Measurements from ENCODE around the gene CLDN7. TPM values are rescaled to one million over a fixed set of nuclear protein-coding genes. Genes with fewer than 3 reads are reported as not detected.
A peak's percentile ranks its signal among the peaks of the same experiment; 100 is the strongest.

CLDN7 gene
- total RNA-seq, 4 donors from 2014 or later: 1.4 to 16.9 (median 4.7) TPM; not detected in 1

DNA sequence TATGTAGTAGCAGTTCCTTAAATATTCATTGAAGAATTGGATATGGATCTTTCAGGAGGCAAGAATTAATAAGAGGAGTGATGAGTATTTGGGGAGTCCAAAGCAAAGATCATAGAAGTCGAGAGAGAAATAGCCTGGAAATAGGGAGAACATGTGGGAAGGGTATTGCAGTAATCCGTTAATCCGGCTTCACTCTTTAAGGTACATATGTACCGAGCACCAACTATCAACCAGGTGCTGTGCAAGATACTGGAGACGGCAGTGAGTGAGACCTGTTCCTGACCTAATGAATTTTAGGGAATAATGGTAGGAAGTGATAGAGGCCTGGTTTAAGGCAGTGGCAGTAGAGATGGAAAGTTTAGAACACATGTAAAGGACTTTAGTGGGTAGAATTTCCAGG, 9.2 kb downstream of the CLDN7 start:
- TF ChIP-seq, protein P1, sequence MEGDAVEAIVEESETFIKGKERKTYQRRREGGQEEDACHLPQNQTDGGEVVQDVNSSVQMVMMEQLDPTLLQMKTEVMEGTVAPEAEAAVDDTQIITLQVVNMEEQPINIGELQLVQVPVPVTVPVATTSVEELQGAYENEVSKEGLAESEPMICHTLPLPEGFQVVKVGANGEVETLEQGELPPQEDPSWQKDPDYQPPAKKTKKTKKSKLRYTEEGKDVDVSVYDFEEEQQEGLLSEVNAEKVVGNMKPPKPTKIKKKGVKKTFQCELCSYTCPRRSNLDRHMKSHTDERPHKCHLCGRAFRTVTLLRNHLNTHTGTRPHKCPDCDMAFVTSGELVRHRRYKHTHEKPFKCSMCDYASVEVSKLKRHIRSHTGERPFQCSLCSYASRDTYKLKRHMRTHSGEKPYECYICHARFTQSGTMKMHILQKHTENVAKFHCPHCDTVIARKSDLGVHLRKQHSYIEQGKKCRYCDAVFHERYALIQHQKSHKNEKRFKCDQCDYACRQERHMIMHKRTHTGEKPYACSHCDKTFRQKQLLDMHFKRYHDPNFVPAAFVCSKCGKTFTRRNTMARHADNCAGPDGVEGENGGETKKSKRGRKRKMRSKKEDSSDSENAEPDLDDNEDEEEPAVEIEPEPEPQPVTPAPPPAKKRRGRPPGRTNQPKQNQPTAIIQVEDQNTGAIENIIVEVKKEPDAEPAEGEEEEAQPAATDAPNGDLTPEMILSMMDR (IDR thresholded peaks at IDR 0.05): no peak
- no peak for TF ChIP-seq POLR2A (IDR thresholded peaks at IDR 0.05)
- no peak for TF ChIP-seq EP300 (IDR thresholded peaks at IDR 0.05)
- no peak for TF ChIP-seq POLR2AphosphoS5 (IDR thresholded peaks at IDR 0.05)
- ATAC-seq: no peak
- peaks cover 5 to 43% (median 27%) of the 10 kb centered on the region in 3 donors for H3K4me1 ChIP-seq
- peak overlapping the region; percentile 90 to 98 (median 94) for H3K27ac ChIP-seq
- H3K36me3 ChIP-seq: peaks cover 0 to 41% of the 10 kb centered on the region in 2 donors
- no peaks in the 10 kb centered on the region for H3K9me3 ChIP-seq
- peak overlapping the region; percentile 79 to 94 for H3K4me3 ChIP-seq
- 67 to 78% methylated on average over 5 of the region's 5 CpGs for WGBS, 2 donors (ENCODE audit: low coverage in 1 of 2)
- no peaks in the 10 kb centered on the region for H3K27me3 ChIP-seq

DNA sequence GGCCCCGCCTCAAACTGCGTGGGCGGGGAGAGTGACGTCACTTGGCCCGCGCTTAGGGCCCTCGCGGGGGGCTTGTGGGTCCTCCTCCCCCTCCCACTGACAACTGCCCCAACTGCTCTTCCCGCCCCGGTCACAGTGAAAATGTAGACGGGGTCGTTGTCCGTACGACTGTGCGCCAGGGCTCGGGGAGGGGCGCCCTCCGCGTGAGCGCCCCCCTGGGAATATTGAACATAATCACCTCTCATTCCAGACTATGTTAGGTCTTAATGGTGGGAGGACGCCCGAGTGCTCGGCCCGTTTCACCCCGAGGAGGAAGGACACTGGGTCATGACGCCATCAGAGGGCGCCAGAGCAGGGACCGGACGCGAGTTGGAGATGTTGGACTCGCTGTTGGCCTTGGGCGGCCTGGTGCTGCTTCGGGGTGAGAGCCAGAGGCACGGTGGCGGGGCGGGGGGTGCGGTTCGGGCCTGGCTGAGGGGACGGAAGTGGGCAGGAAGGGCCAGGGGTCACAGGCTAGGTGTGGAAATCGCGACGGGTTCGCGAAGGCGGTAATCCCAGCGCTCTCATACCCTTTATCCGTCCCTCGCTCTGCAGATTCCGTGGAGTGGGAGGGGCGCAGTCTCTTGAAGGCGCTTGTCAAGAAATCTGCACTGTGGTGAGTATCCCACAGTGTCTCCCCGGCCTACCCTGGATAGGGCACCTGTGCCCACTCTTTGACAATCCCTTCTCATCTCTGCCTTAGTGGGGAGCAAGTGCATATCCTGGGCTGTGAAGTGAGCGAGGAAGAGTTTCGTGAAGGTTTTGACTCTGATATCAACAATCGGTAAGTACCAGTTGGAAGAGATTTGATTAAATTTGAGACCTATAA, 9.9 kb downstream of the CLDN7 start, which contains the start of gene ELP5:
Gene ELP5 (plus strand): TSS at position 40 of the 868 bp plus-strand sequence. CDS start 336 bp downstream, at position 376.
- peak; percentile 81 for ATAC-seq
- no peaks in the 10 kb centered on the region for H3K27me3 ChIP-seq
- H3K4me1 ChIP-seq: peaks cover 5 to 48% (median 27%) of the 10 kb centered on the region in 3 donors
- H3K27ac ChIP-seq: peak within 1 kb of the TSS; percentile 90 to 98 (median 94)
- H3K36me3 ChIP-seq: peaks cover 0 to 34% of the 10 kb centered on the region in 2 donors
- 2 to 3% methylated on average over 6 to 19 of the region's 55 CpGs for WGBS, 2 donors (ENCODE audit: low coverage in 1 of 2)
- TF ChIP-seq POLR2A (IDR thresholded peaks at IDR 0.05): peak; percentile 31 to 56
- TF ChIP-seq POLR2AphosphoS5 (IDR thresholded peaks at IDR 0.05): peak; percentile 82
- TF ChIP-seq, protein P1 (IDR thresholded peaks at IDR 0.05): peak in 2 of 4 experiments; percentile 22 to 47
- no peak for TF ChIP-seq EP300 (IDR thresholded peaks at IDR 0.05)
- no peaks in the 10 kb centered on the region for H3K9me3 ChIP-seq
- peak within 1 kb of the TSS; percentile 79 to 94 for H3K4me3 ChIP-seq

DNA sequence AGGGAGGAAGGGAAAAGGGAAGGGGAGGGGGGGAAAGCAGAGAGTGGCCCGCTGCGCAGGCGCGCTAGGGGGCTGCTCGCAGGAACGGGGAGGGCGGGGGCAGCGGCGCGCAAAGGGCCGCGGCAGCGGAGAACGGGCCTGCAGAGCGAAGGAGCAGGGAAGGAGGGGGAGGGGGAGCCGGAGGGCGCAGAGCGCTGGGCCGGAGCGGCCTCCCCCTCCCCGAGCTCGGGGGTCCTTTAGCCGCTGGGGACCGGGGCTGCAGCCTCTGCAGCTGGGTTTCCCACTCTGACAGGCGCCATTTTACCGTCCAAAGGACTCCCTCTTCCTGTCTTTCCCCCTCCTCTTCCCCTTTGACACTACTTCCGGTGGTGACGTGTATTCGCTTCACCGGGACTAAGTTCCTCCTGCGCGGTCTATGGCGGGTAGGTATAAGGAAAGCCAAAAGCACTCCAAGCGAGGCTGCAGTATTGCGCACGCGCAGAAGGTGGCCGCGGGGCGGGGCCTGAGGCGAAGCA, 10.6 kb downstream of the CLDN7 start, which contains the start of gene CTDNEP1:
Gene CTDNEP1 (minus strand): TSS at position 74 of the 515 bp plus-strand sequence. CDS start 438 bp downstream, outside the sequence.
- Histone ChIP-seq H3K27me3 (no peaks in the 10 kb centered on the region), H3K4me1 (peaks cover 5 to 51% (median 27%) of the 10 kb centered on the region in 3 donors), H3K9me3 (no peaks in the 10 kb centered on the region), H3K27ac (peak within 1 kb of the TSS; percentile 90 to 98 (median 94)), H3K36me3 (peaks cover 0 to 31% of the 10 kb centered on the region in 2 donors), H3K4me3 (peak within 1 kb of the TSS; percentile 79 to 94)
- ATAC-seq: peak; percentile 96
- TF ChIP-seq POLR2AphosphoS5 (IDR thresholded peaks at IDR 0.05) (peak; percentile 50), POLR2A (IDR thresholded peaks at IDR 0.05) (peak in 1 of 2 donors; percentile 19), EP300 (IDR thresholded peaks at IDR 0.05) (no peak)
- WGBS, 2 donors (ENCODE audit: low coverage in 1 of 2): 0 to 3% methylated on average over 12 to 23 of the region's 41 CpGs

DNA sequence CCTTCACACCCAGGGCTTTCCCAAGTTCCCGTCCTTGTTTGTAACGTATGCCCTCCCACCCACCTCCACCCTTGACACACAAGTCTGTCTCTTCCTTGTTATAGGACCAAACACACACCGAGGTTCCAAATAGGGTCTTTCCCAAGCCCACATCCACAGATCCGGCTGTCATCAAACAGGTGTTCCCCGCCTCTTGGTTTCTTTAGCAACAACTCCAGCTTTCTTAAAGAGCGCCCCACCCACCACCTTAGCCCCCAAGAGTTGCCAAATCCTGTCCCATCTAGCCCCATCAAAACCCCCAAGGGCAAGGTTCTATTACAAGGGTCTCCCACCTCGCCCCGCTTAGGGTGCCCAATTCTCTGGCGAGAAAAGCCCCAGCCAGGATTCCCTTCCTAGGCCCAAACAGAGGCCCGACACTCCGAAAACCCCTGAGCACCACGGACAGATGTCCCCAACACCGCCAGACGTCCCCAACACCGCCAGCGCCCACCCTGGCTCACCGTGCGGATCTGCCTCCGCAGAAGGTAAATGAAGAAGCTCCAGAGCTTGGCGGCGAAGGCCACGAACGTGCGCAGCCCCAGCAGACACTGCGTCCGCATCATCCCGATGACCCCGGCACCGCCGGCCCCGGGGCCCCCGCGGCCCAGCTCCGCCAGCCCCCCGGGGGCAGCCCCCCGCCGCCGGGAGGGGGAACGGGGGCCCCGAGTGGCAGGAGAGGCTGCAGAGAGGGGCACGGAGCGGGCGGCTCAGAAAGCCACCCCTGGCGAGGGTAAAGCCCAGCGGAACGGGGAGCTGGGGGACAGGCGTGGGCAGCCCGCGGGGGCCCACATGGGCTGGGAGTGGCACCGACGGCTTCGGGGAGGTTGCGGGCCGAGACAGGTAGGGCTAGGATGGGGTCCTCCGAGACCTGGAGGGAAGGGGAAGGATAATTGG, 11.3 kb downstream of the CLDN7 start:
- peaks cover 5 to 59% (median 27%) of the 10 kb centered on the region in 3 donors for H3K4me1 ChIP-seq
- WGBS, 2 donors (ENCODE audit: low coverage in 1 of 2): 0 to 2% methylated on average over 4 to 6 of the region's 55 CpGs
- H3K9me3 ChIP-seq: no peaks in the 10 kb centered on the region
- peak overlapping the region; percentile 90 to 98 (median 94) for H3K27ac ChIP-seq
- H3K4me3 ChIP-seq: peak overlapping the region; percentile 79 to 94
- peaks cover 0 to 31% of the 10 kb centered on the region in 2 donors for H3K36me3 ChIP-seq
- no peaks in the 10 kb centered on the region for H3K27me3 ChIP-seq
- TF ChIP-seq EP300 (IDR thresholded peaks at IDR 0.05) (no peak), POLR2A (IDR thresholded peaks at IDR 0.05) (no peak), POLR2AphosphoS5 (IDR thresholded peaks at IDR 0.05) (no peak)
- TF ChIP-seq, protein P1 (IDR thresholded peaks at IDR 0.05): no peak
- peak; percentile 7 for ATAC-seq

All from gastroesophageal sphincter (tissue), 4 donors.